ENCODE data around the gene SFXN3.

The SFXN3 gene

DNA sequence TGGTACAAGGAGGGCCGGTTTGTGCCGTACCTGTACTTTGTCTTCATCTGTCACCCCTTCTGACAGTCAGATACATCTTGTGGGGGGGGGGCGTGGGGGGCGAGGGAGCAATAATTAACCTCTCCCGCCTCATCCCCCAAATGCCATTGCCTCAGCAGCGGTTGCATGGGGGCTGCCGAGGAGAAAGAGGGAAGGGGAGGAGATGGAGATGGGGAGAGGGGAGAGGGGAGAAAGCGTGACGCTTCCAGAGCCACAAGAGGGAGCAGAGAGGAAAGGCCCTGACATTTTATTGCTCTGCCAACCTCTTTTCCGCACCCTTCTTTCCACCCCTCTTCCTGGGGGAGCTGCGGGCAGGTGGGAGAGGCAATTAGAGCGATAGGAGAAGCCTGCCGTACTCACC, 42.6 kb downstream of the SFXN3 start:
- Histone ChIP-seq H3K9me3 (ENCODE audit: low read length) (no peaks in the 10 kb centered on the region), H3K27ac (ENCODE audit: low read depth, low read length) (no peak overlapping the region), H3K36me3 (ENCODE audit: insufficient read depth, low read length) (no peaks in the 10 kb centered on the region), H3K27me3 (ENCODE audit: control insufficient read depth in 1 of 2, insufficient read depth in 2 of 2, low read length in 2 of 2) (peaks cover 8 to 19% of the 10 kb centered on the region in 2 donors), H3K4me1 (ENCODE audit: insufficient read depth, low read length) (no peaks in the 10 kb centered on the region), H3K4me3 (ENCODE audit: low read depth in 1 of 2, low read length in 2 of 2) (no peak overlapping the region), H3K9ac (ENCODE audit: low read length) (no peak overlapping the region)

DNA sequence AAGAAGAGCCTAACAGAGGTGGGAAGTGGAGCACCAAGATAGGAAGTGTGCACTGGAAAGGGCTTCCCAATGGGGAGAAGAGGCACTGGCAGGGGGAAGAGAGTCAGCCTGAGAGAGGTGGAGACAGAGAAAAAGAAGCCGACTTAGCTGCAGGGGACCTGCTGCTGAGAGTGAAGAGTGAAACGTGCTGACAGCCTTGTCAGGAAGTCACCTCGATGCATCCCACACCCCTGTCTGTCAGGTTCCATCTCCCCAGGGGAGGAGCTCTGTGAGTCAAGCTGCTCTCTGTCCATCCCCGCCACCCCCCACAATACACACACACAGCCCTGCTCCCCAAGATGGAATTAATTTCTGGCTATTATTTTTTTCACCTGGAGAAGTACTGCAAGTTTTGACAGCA, 44.7 kb downstream of the SFXN3 start:
- Histone ChIP-seq H3K4me1 (ENCODE audit: insufficient read depth, low read length) (no peaks in the 10 kb centered on the region), H3K9ac (ENCODE audit: low read length) (no peak overlapping the region), H3K4me3 (ENCODE audit: low read depth in 1 of 2, low read length in 2 of 2) (no peak overlapping the region), H3K36me3 (ENCODE audit: insufficient read depth, low read length) (no peaks in the 10 kb centered on the region), H3K9me3 (ENCODE audit: low read length) (no peaks in the 10 kb centered on the region), H3K27ac (ENCODE audit: low read depth, low read length) (no peak overlapping the region), H3K27me3 (ENCODE audit: control insufficient read depth in 1 of 2, insufficient read depth in 2 of 2, low read length in 2 of 2) (peaks cover 8 to 23% of the 10 kb centered on the region in 2 donors)

DNA sequence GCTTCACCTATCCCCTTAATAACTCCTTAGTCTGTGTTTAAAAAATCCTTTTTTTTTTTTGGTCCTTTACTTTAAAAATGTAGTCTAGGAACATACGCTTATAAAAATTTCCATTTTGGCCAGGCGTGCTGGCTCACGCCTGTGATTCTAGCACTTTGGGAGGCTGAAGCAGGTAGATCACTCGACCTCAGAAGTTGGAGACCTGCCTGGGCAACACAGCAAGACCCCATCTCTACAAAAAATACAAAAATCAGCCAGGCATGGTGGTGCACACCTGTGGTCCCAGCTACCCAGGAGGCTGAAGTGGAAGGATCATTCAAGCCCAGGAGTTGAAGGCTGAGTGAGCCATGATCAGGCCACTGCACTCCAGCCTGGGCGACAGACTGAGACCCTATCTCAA, 45.6 kb downstream of the SFXN3 start:
- Histone ChIP-seq H3K9me3 (ENCODE audit: low read length) (no peaks in the 10 kb centered on the region), H3K4me1 (ENCODE audit: insufficient read depth, low read length) (no peaks in the 10 kb centered on the region), H3K27me3 (ENCODE audit: control insufficient read depth in 1 of 2, insufficient read depth in 2 of 2, low read length in 2 of 2) (peaks cover 8 to 23% of the 10 kb centered on the region in 2 donors), H3K36me3 (ENCODE audit: insufficient read depth, low read length) (no peaks in the 10 kb centered on the region), H3K27ac (ENCODE audit: low read depth, low read length) (no peak overlapping the region), H3K9ac (ENCODE audit: low read length) (no peak overlapping the region), H3K4me3 (ENCODE audit: low read depth in 1 of 2, low read length in 2 of 2) (no peak overlapping the region)

DNA sequence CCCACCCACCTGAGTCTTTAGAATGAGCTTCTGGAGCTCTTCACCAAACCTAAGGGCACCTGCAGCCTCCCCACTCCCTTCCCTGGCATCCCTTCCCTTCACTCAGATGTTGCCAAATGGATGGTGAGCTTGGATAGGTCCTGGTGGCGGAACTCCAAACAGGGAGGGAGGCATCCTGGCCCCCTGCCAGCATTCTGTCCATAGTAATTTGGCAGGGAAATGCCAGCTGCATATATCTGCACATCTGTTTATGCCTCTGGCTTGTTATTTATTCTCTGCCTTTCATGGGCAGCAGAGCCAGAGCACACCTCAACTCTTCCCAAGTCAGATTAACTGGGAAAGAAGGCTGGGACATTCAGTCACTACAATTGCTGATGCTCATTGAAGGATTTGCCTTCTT, 48.8 kb downstream of the SFXN3 start:
- H3K27me3 ChIP-seq (ENCODE audit: control insufficient read depth in 1 of 2, insufficient read depth in 2 of 2, low read length in 2 of 2) = peaks cover 0 to 15% of the 10 kb centered on the region in 2 donors
- H3K36me3 ChIP-seq (ENCODE audit: insufficient read depth, low read length) = no peaks in the 10 kb centered on the region
- H3K9ac ChIP-seq (ENCODE audit: low read length) = no peak overlapping the region
- no peak overlapping the region for H3K27ac ChIP-seq (ENCODE audit: low read depth, low read length)
- H3K4me1 ChIP-seq (ENCODE audit: insufficient read depth, low read length) = no peaks in the 10 kb centered on the region
- H3K9me3 ChIP-seq (ENCODE audit: low read length) = no peaks in the 10 kb centered on the region
- no peak overlapping the region for H3K4me3 ChIP-seq (ENCODE audit: low read depth in 1 of 2, low read length in 2 of 2)

DNA sequence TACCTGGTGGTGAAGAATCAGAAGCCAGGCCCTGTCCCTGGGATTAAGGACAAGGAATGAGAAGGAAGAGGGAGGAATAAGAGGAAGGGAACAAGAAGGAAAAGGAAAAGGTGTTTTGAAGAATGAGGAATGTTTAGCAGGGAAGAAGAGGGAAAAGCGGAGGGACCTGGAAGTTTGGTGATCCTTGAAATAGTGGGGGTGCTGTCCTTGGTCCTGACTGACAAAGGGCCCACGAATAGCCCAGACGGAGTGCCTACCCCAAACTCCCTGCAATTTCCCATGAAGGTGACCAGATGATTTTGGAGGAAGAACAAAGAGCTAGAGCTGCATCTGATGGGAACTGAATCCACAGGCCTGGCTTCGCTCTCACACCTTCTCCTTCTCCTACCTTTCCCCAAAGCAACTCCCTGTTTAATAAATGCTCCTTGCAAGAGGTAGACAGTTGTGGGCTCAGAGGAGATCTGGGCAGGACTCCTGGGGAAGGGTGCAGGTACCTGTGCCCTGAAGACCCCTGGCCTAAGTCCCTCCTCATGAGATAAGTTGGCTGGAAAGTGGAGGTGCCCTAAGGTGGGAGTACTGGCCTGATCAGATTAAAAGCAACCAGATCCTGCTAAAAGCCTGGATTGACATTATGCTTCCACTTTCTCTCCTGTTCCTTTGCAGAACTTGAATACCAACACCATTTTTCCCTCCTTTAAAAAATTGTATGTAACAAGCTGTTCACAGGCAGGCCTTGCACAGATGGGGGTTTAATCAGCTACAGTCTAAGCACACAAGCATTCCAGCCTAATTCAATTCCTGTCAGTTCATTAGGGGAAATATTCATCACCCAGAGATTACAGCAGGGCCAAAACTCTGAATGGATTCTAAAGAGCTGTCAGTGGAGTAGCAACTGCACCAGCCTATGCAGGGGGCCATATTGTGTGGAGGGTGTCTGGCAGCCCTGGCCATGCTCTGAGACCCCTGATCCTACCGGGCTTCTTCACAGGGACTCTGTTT, 50.2 kb downstream of the SFXN3 start:
- Histone ChIP-seq H3K9ac (ENCODE audit: low read length) (no peak overlapping the region), H3K9me3 (ENCODE audit: low read length) (no peaks in the 10 kb centered on the region), H3K27ac (ENCODE audit: low read depth, low read length) (no peak overlapping the region), H3K36me3 (ENCODE audit: insufficient read depth, low read length) (no peaks in the 10 kb centered on the region), H3K27me3 (ENCODE audit: control insufficient read depth in 1 of 2, insufficient read depth in 2 of 2, low read length in 2 of 2) (peaks cover 0 to 15% of the 10 kb centered on the region in 2 donors), H3K4me3 (ENCODE audit: low read depth in 1 of 2, low read length in 2 of 2) (no peak overlapping the region), H3K4me1 (ENCODE audit: insufficient read depth, low read length) (no peaks in the 10 kb centered on the region)

DNA sequence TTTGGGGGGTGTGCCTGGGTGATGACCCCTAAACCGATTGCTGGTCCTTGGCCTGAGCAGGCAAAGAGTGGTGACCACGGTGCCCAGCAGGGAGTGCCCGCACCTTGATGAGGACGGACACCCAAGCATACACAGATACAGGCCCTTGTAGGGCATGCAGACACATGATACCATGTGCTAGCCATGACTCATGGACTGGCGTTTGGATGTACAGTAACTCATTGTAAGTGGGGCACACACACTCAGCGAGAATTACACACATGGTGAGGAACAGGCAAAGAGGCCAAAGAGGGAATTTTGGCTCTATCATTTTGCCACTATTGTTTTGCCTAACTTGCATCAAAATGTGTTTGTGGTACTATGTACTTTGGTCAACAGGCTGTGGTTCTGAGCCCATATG, 54.8 kb downstream of the SFXN3 start:
- H3K4me3 ChIP-seq (ENCODE audit: low read depth in 1 of 2, low read length in 2 of 2) = no peak overlapping the region
- H3K27ac ChIP-seq (ENCODE audit: low read depth, low read length) = no peak overlapping the region
- no peaks in the 10 kb centered on the region for H3K9me3 ChIP-seq (ENCODE audit: low read length)
- H3K4me1 ChIP-seq (ENCODE audit: insufficient read depth, low read length) = no peaks in the 10 kb centered on the region
- H3K9ac ChIP-seq (ENCODE audit: low read length) = no peak overlapping the region
- H3K36me3 ChIP-seq (ENCODE audit: insufficient read depth, low read length) = no peaks in the 10 kb centered on the region
- H3K27me3 ChIP-seq (ENCODE audit: control insufficient read depth in 1 of 2, insufficient read depth in 2 of 2, low read length in 2 of 2) = peaks cover 12 to 40% of the 10 kb centered on the region in 2 donors

DNA sequence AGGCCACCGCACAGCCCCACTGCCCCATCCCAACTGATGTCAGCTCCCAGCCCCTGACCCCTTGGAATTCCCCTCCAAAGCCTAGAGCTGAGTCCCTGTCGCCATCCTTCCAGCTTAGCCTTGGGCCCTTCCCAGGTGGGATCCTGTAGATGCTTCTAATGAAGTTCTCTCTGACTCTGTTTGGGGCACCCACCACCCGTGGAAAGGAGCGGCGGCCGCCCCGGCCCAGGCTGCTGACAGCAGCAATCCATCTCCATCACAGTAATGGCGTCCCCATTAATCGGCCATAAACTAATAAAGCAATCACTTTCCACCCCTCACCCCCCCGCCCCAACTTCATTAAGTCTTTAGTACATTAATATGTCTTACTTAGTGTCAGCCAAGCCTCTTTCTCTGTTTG, 56.3 kb downstream of the SFXN3 start:
- Histone ChIP-seq H3K9me3 (ENCODE audit: low read length) (no peaks in the 10 kb centered on the region), H3K27me3 (ENCODE audit: control insufficient read depth in 1 of 2, insufficient read depth in 2 of 2, low read length in 2 of 2) (peaks cover 12 to 46% of the 10 kb centered on the region in 2 donors), H3K27ac (ENCODE audit: low read depth, low read length) (no peak overlapping the region), H3K9ac (ENCODE audit: low read length) (no peak overlapping the region), H3K4me1 (ENCODE audit: insufficient read depth, low read length) (no peaks in the 10 kb centered on the region), H3K4me3 (ENCODE audit: low read depth in 1 of 2, low read length in 2 of 2) (no peak overlapping the region), H3K36me3 (ENCODE audit: insufficient read depth, low read length) (no peaks in the 10 kb centered on the region)

DNA sequence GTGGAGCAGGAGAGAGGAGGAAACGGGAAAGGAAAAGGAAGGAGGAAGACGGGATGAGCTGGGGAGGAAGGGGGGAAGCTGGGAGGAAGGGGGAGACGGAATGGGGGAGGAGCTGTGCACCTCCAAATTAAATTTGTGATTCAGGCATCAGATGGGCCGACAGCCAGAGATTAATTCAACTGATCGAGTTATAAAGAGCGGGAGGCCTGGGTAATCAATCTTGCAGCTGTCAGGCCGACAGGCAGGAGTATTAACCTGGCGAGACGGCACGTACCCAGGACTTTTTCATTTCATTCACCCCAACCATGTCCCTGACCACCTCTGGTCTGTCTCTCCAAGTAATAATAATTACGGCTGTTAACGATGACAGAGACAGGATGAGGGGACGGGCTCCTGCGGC, 56.9 kb downstream of the SFXN3 start:
- peaks cover 12 to 43% of the 10 kb centered on the region in 2 donors for H3K27me3 ChIP-seq (ENCODE audit: control insufficient read depth in 1 of 2, insufficient read depth in 2 of 2, low read length in 2 of 2)

DNA sequence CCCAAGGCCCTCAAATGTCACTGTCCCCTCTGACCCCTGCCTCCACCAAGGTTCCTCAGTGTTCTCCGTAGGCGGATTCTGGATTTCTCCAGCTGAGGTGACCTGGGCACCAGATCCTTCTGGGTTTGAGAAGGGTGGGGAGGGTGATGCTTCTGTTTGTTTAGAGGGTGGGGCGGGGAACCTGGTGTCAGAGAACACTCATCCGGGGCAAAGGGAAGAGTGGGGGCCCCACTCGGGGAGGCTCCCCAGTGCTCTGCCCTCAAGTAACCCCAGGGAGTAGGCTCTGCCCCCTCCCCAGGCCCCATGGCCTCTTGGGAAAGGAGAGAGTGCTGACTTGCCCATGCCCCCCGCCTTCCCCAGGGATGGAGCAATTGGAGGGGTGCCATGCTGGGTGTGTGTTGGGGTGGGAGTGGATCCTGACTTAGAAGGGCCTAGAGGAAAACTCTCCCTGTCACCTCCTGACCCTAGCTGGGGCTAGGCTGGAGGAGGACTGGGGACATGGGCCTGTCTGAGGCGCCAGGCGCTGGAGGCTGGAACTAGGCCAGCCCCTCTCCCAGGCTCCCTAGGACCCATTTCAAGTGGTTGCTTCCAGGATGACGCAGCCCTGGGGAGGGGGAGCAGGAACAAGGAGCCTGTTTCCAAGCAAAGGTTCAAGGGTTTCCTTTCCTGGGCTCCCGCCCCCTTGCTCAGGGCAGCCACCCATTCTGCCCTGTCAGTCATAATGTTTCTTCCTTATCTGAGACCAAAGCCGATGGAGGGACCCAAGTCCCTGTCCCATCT, 58.7 kb downstream of the SFXN3 start:
- H3K36me3 ChIP-seq (ENCODE audit: insufficient read depth, low read length) = no peaks in the 10 kb centered on the region
- H3K4me1 ChIP-seq (ENCODE audit: insufficient read depth, low read length) = no peaks in the 10 kb centered on the region
- no peak overlapping the region for H3K27ac ChIP-seq (ENCODE audit: low read depth, low read length)
- H3K27me3 ChIP-seq (ENCODE audit: control insufficient read depth in 1 of 2, insufficient read depth in 2 of 2, low read length in 2 of 2) = peaks cover 15 to 52% of the 10 kb centered on the region in 2 donors
- no peaks in the 10 kb centered on the region for H3K9me3 ChIP-seq (ENCODE audit: low read length)
- H3K4me3 ChIP-seq (ENCODE audit: low read depth in 1 of 2, low read length in 2 of 2) = no peak overlapping the region
- H3K9ac ChIP-seq (ENCODE audit: low read length) = no peak overlapping the region

More for the DNA sequence above, 56.9 kb downstream of the SFXN3 start:
- no peak overlapping the region for H3K9ac ChIP-seq (ENCODE audit: low read length)
- H3K27ac ChIP-seq (ENCODE audit: low read depth, low read length) = no peak overlapping the region
- no peak overlapping the region for H3K4me3 ChIP-seq (ENCODE audit: low read depth in 1 of 2, low read length in 2 of 2)
- no peaks in the 10 kb centered on the region for H3K4me1 ChIP-seq (ENCODE audit: insufficient read depth, low read length)
- H3K36me3 ChIP-seq (ENCODE audit: insufficient read depth, low read length) = no peaks in the 10 kb centered on the region
- H3K9me3 ChIP-seq (ENCODE audit: low read length) = no peaks in the 10 kb centered on the region

DNA sequence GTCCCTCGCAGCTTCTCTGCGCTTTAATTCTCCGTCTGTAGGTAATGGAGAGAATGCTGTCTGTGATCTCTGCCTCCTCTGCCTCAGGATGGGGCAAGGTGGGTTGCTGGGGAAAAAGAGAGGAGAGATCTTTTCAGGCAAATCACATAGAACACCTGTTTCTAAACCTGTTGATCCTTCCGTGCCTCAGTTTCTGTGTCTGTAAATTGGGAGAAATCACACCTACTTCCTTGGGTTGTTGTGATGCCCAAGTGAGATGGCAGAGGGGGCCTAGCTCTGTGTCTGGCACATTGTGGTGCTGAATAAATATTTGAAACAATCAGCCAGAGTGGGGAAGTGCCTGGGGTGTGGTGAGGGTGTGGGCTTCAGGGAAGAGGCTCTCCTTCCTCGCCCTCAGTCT, 59.6 kb downstream of the SFXN3 start:
- Histone ChIP-seq H3K4me1 (ENCODE audit: insufficient read depth, low read length) (no peaks in the 10 kb centered on the region), H3K27ac (ENCODE audit: low read depth, low read length) (no peak overlapping the region), H3K4me3 (ENCODE audit: low read depth in 1 of 2, low read length in 2 of 2) (no peak overlapping the region), H3K9me3 (ENCODE audit: low read length) (no peaks in the 10 kb centered on the region), H3K9ac (ENCODE audit: low read length) (no peak overlapping the region), H3K27me3 (ENCODE audit: control insufficient read depth in 1 of 2, insufficient read depth in 2 of 2, low read length in 2 of 2) (peaks cover 23 to 61% of the 10 kb centered on the region in 2 donors), H3K36me3 (ENCODE audit: insufficient read depth, low read length) (no peaks in the 10 kb centered on the region)
